Right lobe of liver (tissue), 4 donors: ENCODE data around the gene PPIL1.

ENCODE experiments used
- POLR2A ChIP-seq: fragments of 450-650 bp; IDR thresholded peaks from one replicate; pipeline ENCODE4 v1.6.1; 2017; ENCODE audit warnings: antibody characterized with exemption, mild to moderate bottlenecking
- TF ChIP-seq, protein P1 (sequence below), 4 donors: fragments of 200-600 bp in 3 of 4; fragments of 450-650 bp in 1 of 4; IDR thresholded peaks; one replicate each; pipeline versions ENCODE4 v1.5.1 to v1.8.0; 2016 to 2022; ENCODE audit warnings: antibody characterized with exemption in 4 of 4, mild to moderate bottlenecking in 2 of 4
- donor health status: DM: no; HTN: no; CAD: no.
- donor health status: DM: no; HTN: no; CAD: no.
- donor health status: DM: no; HTN: yes; CAD: no.

DNA sequence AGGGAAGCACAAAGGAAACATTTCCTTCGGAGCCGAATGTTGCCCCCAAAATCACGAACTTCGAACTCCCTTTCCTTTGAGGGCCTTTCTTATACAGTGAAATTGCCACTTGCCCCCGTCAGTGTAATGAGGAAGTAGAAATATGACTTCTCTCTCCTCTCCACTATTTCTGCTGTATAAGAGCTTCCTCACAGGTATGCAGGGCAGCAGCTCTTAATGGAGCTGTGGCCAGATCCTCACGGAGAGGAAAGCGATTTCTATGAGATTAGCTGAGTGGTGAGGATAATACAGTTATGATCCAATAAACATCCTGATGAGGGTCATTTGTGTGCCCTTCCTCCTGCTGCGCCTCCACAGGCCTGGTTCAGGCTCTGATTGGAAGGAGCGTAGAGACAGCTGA is 24.6 kb downstream of the PPIL1 start:
- no peak for TF ChIP-seq POLR2A
- TF ChIP-seq, protein P1, sequence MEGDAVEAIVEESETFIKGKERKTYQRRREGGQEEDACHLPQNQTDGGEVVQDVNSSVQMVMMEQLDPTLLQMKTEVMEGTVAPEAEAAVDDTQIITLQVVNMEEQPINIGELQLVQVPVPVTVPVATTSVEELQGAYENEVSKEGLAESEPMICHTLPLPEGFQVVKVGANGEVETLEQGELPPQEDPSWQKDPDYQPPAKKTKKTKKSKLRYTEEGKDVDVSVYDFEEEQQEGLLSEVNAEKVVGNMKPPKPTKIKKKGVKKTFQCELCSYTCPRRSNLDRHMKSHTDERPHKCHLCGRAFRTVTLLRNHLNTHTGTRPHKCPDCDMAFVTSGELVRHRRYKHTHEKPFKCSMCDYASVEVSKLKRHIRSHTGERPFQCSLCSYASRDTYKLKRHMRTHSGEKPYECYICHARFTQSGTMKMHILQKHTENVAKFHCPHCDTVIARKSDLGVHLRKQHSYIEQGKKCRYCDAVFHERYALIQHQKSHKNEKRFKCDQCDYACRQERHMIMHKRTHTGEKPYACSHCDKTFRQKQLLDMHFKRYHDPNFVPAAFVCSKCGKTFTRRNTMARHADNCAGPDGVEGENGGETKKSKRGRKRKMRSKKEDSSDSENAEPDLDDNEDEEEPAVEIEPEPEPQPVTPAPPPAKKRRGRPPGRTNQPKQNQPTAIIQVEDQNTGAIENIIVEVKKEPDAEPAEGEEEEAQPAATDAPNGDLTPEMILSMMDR (IDR thresholded peaks at IDR 0.05): no peak
